Neuron (in vitro differentiated cells): ENCODE data around the gene INO80E.

Experiments
- H2AFZ ChIP-seq: one replicate; pipeline ENCODE4 v1.6.1; 2013; ENCODE audit warnings: low read depth, mild to moderate bottlenecking, inconsistent platforms, low read length, moderate library complexity
- H3K27me3 ChIP-seq: one replicate; pipeline ENCODE4 v1.6.1; 2013; ENCODE audit warnings: low read length; ENCODE audit not compliant: insufficient read depth
- H3K36me3 ChIP-seq: one replicate; pipeline ENCODE4 v1.6.1; 2013; ENCODE audit warnings: low read length; ENCODE audit not compliant: insufficient read depth
- H3K4me1 ChIP-seq: one replicate; pipeline ENCODE4 v1.6.1; 2013; ENCODE audit warnings: low read length; ENCODE audit not compliant: insufficient read depth
- H3K4me3 ChIP-seq: 2 replicates; pipeline ENCODE4 v1.5.1; 2013; ENCODE audit warnings: mild to moderate bottlenecking, low read length, moderate library complexity
- H3K9me3 ChIP-seq: one replicate; pipeline ENCODE4 v1.6.1; 2013; ENCODE audit warnings: low read length

The INO80E gene

GRCh38 chr16:29968205-29968604 is 27.8 kb upstream of the INO80E start:
- no peaks in the 10 kb centered on the region for H3K27me3 ChIP-seq
- peaks cover 31% of the 10 kb centered on the region for H3K36me3 ChIP-seq
- no peak overlapping the region for H2AFZ ChIP-seq
- H3K4me3 ChIP-seq = no peak overlapping the region
- H3K9me3 ChIP-seq = peaks cover 5% of the 10 kb centered on the region
- H3K4me1 ChIP-seq = no peaks in the 10 kb centered on the region

DNA sequence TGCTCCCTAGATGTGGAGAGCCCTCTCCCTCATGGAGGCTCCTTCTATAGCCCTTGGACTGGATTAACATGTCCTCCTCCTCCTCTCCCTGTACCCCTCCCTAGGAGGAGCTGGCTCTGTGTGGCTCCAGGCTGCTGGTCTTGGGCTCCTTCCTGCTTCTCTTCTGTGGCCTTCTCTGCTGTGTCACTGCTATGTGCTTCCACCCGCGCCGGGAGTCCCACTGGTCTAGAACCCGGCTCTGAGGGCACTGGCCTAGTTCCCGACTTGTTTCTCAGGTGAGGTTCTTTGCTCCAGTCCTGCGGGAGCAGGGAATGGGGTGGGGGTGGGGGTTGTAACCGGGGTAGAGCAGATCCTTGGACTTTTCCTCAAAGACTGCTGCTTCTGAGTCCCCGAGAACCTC is 24.7 kb upstream of the INO80E start:
- H3K9me3 ChIP-seq = peaks cover 5% of the 10 kb centered on the region
- peaks cover 25% of the 10 kb centered on the region for H3K36me3 ChIP-seq
- H3K4me3 ChIP-seq = no peak overlapping the region
- no peak overlapping the region for H2AFZ ChIP-seq
- H3K27me3 ChIP-seq = no peaks in the 10 kb centered on the region
- H3K4me1 ChIP-seq = peaks cover 19% of the 10 kb centered on the region

DNA sequence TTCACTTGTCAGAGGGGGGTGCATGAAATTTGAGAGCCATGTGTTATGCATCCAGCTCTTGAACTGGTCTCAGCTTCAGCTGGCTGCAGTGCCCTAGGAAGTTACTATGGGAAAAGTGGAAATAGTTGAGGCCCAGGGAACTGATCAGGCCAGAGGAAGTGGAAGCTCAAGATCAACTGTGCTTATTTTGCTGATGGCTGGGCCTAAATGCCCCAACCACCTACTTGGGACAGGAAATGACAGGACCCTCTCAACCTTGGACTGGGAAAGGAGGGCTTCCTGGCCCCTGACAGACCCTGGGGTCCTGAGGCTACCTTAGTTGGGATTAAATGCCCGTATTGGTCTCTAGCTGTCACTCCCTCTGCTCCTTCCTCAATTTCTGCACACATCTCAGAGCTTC is 23.5 kb upstream of the INO80E start:
- no peak overlapping the region for H3K4me3 ChIP-seq
- H3K36me3 ChIP-seq = peaks cover 25% of the 10 kb centered on the region
- H2AFZ ChIP-seq = no peak overlapping the region
- peaks cover 23% of the 10 kb centered on the region for H3K4me1 ChIP-seq
- H3K27me3 ChIP-seq = no peaks in the 10 kb centered on the region
- peaks cover 5% of the 10 kb centered on the region for H3K9me3 ChIP-seq

- no peak overlapping the region for H3K4me3 ChIP-seq
- peaks cover 5% of the 10 kb centered on the region for H3K9me3 ChIP-seq
- peaks cover 28% of the 10 kb centered on the region for H3K36me3 ChIP-seq
- peak overlapping the region; percentile 49 for H2AFZ ChIP-seq
- H3K4me1 ChIP-seq = peaks cover 23% of the 10 kb centered on the region
- H3K27me3 ChIP-seq = no peaks in the 10 kb centered on the region
Observed at GRCh38 chr16:29972992-29973383, 23.1 kb upstream of the INO80E start.

- H3K36me3 ChIP-seq = peaks cover 28% of the 10 kb centered on the region
- peaks cover 23% of the 10 kb centered on the region for H3K4me1 ChIP-seq
- no peaks in the 10 kb centered on the region for H3K27me3 ChIP-seq
- H3K4me3 ChIP-seq = peak within 1 kb of the TSS; percentile 65
- H3K9me3 ChIP-seq = peaks cover 5% of the 10 kb centered on the region
- H2AFZ ChIP-seq = peak within 1 kb of the TSS; percentile 49
Observed at GRCh38 chr16:29973384-29974246, 22.4 kb upstream of the INO80E start, which contains the start of gene TAOK2. Gene TAOK2 (plus strand): TSS chr16:29973868. CDS start chr16:29977773, 3,905 bp downstream.

GRCh38 chr16:29974291-29975133 is 21.5 kb upstream of the INO80E start:
- peaks cover 5% of the 10 kb centered on the region for H3K9me3 ChIP-seq
- H3K27me3 ChIP-seq = no peaks in the 10 kb centered on the region
- H3K4me3 ChIP-seq = peak overlapping the region; percentile 65
- H3K4me1 ChIP-seq = peaks cover 23% of the 10 kb centered on the region
- no peak overlapping the region for H2AFZ ChIP-seq
- H3K36me3 ChIP-seq = peaks cover 32% of the 10 kb centered on the region

DNA sequence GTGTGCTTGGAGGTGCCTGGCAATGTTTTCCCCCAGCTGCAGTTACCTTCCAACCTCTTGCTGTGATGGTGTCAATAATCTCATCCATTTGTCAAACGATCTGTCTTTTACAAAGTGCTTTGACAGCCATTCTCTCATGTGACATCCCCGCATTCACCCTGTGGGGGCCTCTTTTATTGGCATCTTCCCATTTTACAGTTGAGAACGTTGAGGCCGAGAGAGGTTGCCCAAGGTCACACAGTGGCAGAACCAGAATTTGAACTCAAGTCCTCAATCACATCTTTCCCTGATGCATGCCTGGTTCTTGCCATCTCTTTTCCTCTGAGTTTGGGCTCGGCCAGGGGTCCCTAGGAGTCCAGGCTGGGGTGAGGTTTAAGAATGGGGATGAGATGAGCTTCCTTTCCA is 20.9 kb upstream of the INO80E start:
- Histone ChIP-seq H2AFZ (no peak overlapping the region), H3K4me1 (peaks cover 23% of the 10 kb centered on the region), H3K9me3 (peaks cover 5% of the 10 kb centered on the region), H3K4me3 (peak overlapping the region; percentile 65), H3K36me3 (peaks cover 37% of the 10 kb centered on the region), H3K27me3 (no peaks in the 10 kb centered on the region)

- H3K27me3 ChIP-seq = no peaks in the 10 kb centered on the region
- no peak overlapping the region for H2AFZ ChIP-seq
- peaks cover 5% of the 10 kb centered on the region for H3K9me3 ChIP-seq
- peak overlapping the region; percentile 65 for H3K4me3 ChIP-seq
- peaks cover 41% of the 10 kb centered on the region for H3K36me3 ChIP-seq
- H3K4me1 ChIP-seq = peaks cover 23% of the 10 kb centered on the region
Observed at GRCh38 chr16:29975811-29976511, 20.1 kb upstream of the INO80E start.

- H3K36me3 ChIP-seq = peaks cover 49% of the 10 kb centered on the region
- H3K9me3 ChIP-seq = peaks cover 5% of the 10 kb centered on the region
- no peak overlapping the region for H2AFZ ChIP-seq
- no peaks in the 10 kb centered on the region for H3K27me3 ChIP-seq
- no peak overlapping the region for H3K4me3 ChIP-seq
- H3K4me1 ChIP-seq = peaks cover 23% of the 10 kb centered on the region
Observed at GRCh38 chr16:29977063-29977825, 18.8 kb upstream of the INO80E start.

GRCh38 chr16:29978081-29978480 is 18.0 kb upstream of the INO80E start:
- Histone ChIP-seq H3K27me3 (no peaks in the 10 kb centered on the region), H3K4me1 (peaks cover 23% of the 10 kb centered on the region), H3K36me3 (peaks cover 52% of the 10 kb centered on the region), H2AFZ (no peak overlapping the region), H3K9me3 (no peaks in the 10 kb centered on the region), H3K4me3 (no peak overlapping the region)

DNA sequence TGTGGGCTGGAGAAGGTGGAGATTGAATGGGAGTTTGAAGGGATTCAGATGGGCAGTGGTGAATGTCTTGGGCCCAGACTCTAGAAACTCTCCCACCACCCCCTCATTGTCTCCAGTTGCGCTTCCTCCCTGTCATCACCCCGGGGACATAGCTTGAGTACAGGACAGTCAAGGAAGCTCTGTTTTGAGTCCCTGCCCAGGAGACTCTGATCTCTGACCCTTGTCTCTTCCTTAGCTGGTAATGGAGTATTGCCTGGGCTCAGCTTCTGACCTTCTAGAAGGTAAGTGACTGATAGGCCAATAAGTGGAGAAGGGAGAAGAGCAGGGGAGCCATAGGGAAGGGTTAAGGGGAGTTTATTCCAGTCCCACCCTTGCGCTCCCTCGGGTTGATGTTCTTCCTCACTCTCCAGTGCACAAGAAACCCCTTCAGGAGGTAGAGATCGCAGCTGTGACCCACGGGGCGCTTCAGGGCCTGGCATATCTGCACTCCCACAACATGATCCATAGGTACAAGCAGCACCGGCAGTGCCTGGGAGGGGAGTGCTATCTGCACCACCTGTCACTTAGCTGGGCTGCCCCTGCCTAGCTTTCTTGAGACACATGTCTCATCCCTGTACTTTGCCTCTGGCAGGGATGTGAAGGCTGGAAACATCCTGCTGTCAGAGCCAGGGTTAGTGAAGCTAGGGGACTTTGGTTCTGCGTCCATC is 17.3 kb upstream of the INO80E start:
- H3K36me3 ChIP-seq = peaks cover 58% of the 10 kb centered on the region
- no peak overlapping the region for H2AFZ ChIP-seq
- no peaks in the 10 kb centered on the region for H3K9me3 ChIP-seq
- no peaks in the 10 kb centered on the region for H3K27me3 ChIP-seq
- no peak overlapping the region for H3K4me3 ChIP-seq
- H3K4me1 ChIP-seq = peaks cover 23% of the 10 kb centered on the region
